Measurements from ENCODE around the gene AUTS2.

AUTS2 gene

GRCh38 chr7:70142247-70142932 lies 544.1 kb downstream of the AUTS2 start:
- H3K4me1 ChIP-seq (ENCODE audit: insufficient read depth, insufficient read length), result no peaks in the 10 kb centered on the region
- DNase-seq (ENCODE audit: low read depth, low spot score), result no peak
- H3K9ac ChIP-seq (ENCODE audit: insufficient read length, low read depth), result no peak overlapping the region
- no peaks in the 10 kb centered on the region for H3K27me3 ChIP-seq (ENCODE audit: insufficient read depth, insufficient read length)
- no peak overlapping the region for H3K4me3 ChIP-seq (ENCODE audit: insufficient read length, low read depth)
- H3K9me3 ChIP-seq (ENCODE audit: insufficient read depth, low read length), result no peaks in the 10 kb centered on the region
- no peaks in the 10 kb centered on the region for H3K36me3 ChIP-seq (ENCODE audit: insufficient read depth, insufficient read length, low read length)
- TF ChIP-seq SUZ12 (IDR thresholded peaks at IDR 0.05; ENCODE audit: extremely low read depth, insufficient read depth, insufficient read length) (no peak), YY1 (IDR thresholded peaks at IDR 0.05; ENCODE audit: insufficient read depth, insufficient read length) (no peak), ZNF274 (IDR thresholded peaks at IDR 0.05; ENCODE audit: low read depth, low read length) (no peak)

GRCh38 chr7:70143075-70144044 lies 545.1 kb downstream of the AUTS2 start:
- TF ChIP-seq SUZ12 (IDR thresholded peaks at IDR 0.05; ENCODE audit: extremely low read depth, insufficient read depth, insufficient read length) (no peak), ZNF274 (IDR thresholded peaks at IDR 0.05; ENCODE audit: low read depth, low read length) (no peak), YY1 (IDR thresholded peaks at IDR 0.05; ENCODE audit: insufficient read depth, insufficient read length) (no peak)
- no peaks in the 10 kb centered on the region for H3K27me3 ChIP-seq (ENCODE audit: insufficient read depth, insufficient read length)
- no peaks in the 10 kb centered on the region for H3K9me3 ChIP-seq (ENCODE audit: insufficient read depth, low read length)
- no peaks in the 10 kb centered on the region for H3K36me3 ChIP-seq (ENCODE audit: insufficient read depth, insufficient read length, low read length)
- H3K4me3 ChIP-seq (ENCODE audit: insufficient read length, low read depth), result no peak overlapping the region
- DNase-seq (ENCODE audit: low read depth, low spot score), result no peak
- no peak overlapping the region for H3K9ac ChIP-seq (ENCODE audit: insufficient read length, low read depth)
- H3K4me1 ChIP-seq (ENCODE audit: insufficient read depth, insufficient read length), result no peaks in the 10 kb centered on the region

GRCh38 chr7:70148997-70149396 lies 550.7 kb downstream of the AUTS2 start:
- Histone ChIP-seq H3K27me3 (ENCODE audit: insufficient read depth, insufficient read length) (no peaks in the 10 kb centered on the region), H3K4me3 (ENCODE audit: insufficient read length, low read depth) (no peak overlapping the region), H3K9ac (ENCODE audit: insufficient read length, low read depth) (no peak overlapping the region), H3K9me3 (ENCODE audit: insufficient read depth, low read length) (peaks cover 16% of the 10 kb centered on the region), H3K4me1 (ENCODE audit: insufficient read depth, insufficient read length) (no peaks in the 10 kb centered on the region), H3K36me3 (ENCODE audit: insufficient read depth, insufficient read length, low read length) (no peaks in the 10 kb centered on the region)
- TF ChIP-seq SUZ12 (IDR thresholded peaks at IDR 0.05; ENCODE audit: extremely low read depth, insufficient read depth, insufficient read length) (no peak), ZNF274 (IDR thresholded peaks at IDR 0.05; ENCODE audit: low read depth, low read length) (no peak), YY1 (IDR thresholded peaks at IDR 0.05; ENCODE audit: insufficient read depth, insufficient read length) (no peak)
- DNase-seq (ENCODE audit: low read depth, low spot score), result no peak

GRCh38 chr7:70152313-70152712 lies 554.0 kb downstream of the AUTS2 start:
- H3K9ac ChIP-seq (ENCODE audit: insufficient read length, low read depth), result no peak overlapping the region
- TF ChIP-seq YY1 (IDR thresholded peaks at IDR 0.05; ENCODE audit: insufficient read depth, insufficient read length), result no peak
- no peak for TF ChIP-seq SUZ12 (IDR thresholded peaks at IDR 0.05; ENCODE audit: extremely low read depth, insufficient read depth, insufficient read length)
- TF ChIP-seq ZNF274 (IDR thresholded peaks at IDR 0.05; ENCODE audit: low read depth, low read length), result no peak
- peaks cover 16% of the 10 kb centered on the region for H3K9me3 ChIP-seq (ENCODE audit: insufficient read depth, low read length)
- H3K27me3 ChIP-seq (ENCODE audit: insufficient read depth, insufficient read length), result no peaks in the 10 kb centered on the region
- no peaks in the 10 kb centered on the region for H3K36me3 ChIP-seq (ENCODE audit: insufficient read depth, insufficient read length, low read length)
- no peak for DNase-seq (ENCODE audit: low read depth, low spot score)
- H3K4me3 ChIP-seq (ENCODE audit: insufficient read length, low read depth), result no peak overlapping the region
- no peaks in the 10 kb centered on the region for H3K4me1 ChIP-seq (ENCODE audit: insufficient read depth, insufficient read length)

- TF ChIP-seq ZNF274 (IDR thresholded peaks at IDR 0.05; ENCODE audit: low read depth, low read length), result no peak
- no peak for TF ChIP-seq YY1 (IDR thresholded peaks at IDR 0.05; ENCODE audit: insufficient read depth, insufficient read length)
- no peak for TF ChIP-seq SUZ12 (IDR thresholded peaks at IDR 0.05; ENCODE audit: extremely low read depth, insufficient read depth, insufficient read length)
- Histone ChIP-seq H3K36me3 (ENCODE audit: insufficient read depth, insufficient read length, low read length) (no peaks in the 10 kb centered on the region), H3K9ac (ENCODE audit: insufficient read length, low read depth) (no peak overlapping the region), H3K27me3 (ENCODE audit: insufficient read depth, insufficient read length) (no peaks in the 10 kb centered on the region), H3K9me3 (ENCODE audit: insufficient read depth, low read length) (peaks cover 16% of the 10 kb centered on the region), H3K4me3 (ENCODE audit: insufficient read length, low read depth) (no peak overlapping the region), H3K4me1 (ENCODE audit: insufficient read depth, insufficient read length) (no peaks in the 10 kb centered on the region)
- no peak for DNase-seq (ENCODE audit: low read depth, low spot score)
These were observed 555.7 kb downstream of the AUTS2 start for GRCh38 chr7:70153933-70154332.

GRCh38 chr7:70154521-70155180 lies 556.4 kb downstream of the AUTS2 start:
- no peaks in the 10 kb centered on the region for H3K36me3 ChIP-seq (ENCODE audit: insufficient read depth, insufficient read length, low read length)
- H3K9me3 ChIP-seq (ENCODE audit: insufficient read depth, low read length), result peaks cover 16% of the 10 kb centered on the region
- H3K27me3 ChIP-seq (ENCODE audit: insufficient read depth, insufficient read length), result no peaks in the 10 kb centered on the region
- no peak overlapping the region for H3K9ac ChIP-seq (ENCODE audit: insufficient read length, low read depth)
- DNase-seq (ENCODE audit: low read depth, low spot score), result no peak
- H3K4me3 ChIP-seq (ENCODE audit: insufficient read length, low read depth), result no peak overlapping the region
- TF ChIP-seq SUZ12 (IDR thresholded peaks at IDR 0.05; ENCODE audit: extremely low read depth, insufficient read depth, insufficient read length), result no peak
- TF ChIP-seq YY1 (IDR thresholded peaks at IDR 0.05; ENCODE audit: insufficient read depth, insufficient read length), result no peak
- no peak for TF ChIP-seq ZNF274 (IDR thresholded peaks at IDR 0.05; ENCODE audit: low read depth, low read length)
- no peaks in the 10 kb centered on the region for H3K4me1 ChIP-seq (ENCODE audit: insufficient read depth, insufficient read length)
